Body of pancreas (tissue), 4 donors: ENCODE data around the gene OSTF1. TPM values are rescaled to one million over a fixed set of nuclear protein-coding genes. Genes with fewer than 3 reads are reported as not detected.
A peak's percentile ranks its signal among the peaks of the same experiment; 100 is the strongest.

Experiments
- ATAC-seq: fragments of 150-250 bp; one replicate; pipeline ENCODE4 v1.9.1; 2016
- DNase-seq, 4 donors: peaks; one replicate each; pipeline ENCODE4 v3.0.0-alpha.2; 2019
- H3K27ac ChIP-seq, 4 donors: fragments of 200-600 bp; sonication (generic); 1 replicate in 3 of 4; 2 replicates in 1 of 4; pipeline versions ENCODE4 v1.5.1 to v1.6.1; 2016 to 2019; ENCODE audit warnings: mild to moderate bottlenecking in 1 of 4, mixed read lengths in 1 of 4, moderate library complexity in 1 of 4
- H3K27me3 ChIP-seq, 2 donors: fragments of 200-600 bp; sonication (generic); one replicate each; pipeline ENCODE4 v1.6.0; 2016; ENCODE audit warnings: mild to moderate bottlenecking in 1 of 2
- H3K36me3 ChIP-seq, 2 donors: fragments of 200-600 bp; sonication (generic); replicated peaks in 1 of 2; 2 replicates each; pipeline ENCODE4 v1.5.1; 2016; ENCODE audit warnings: low read depth in 2 of 2; ENCODE audit not compliant: insufficient read depth in 1 of 2
- H3K4me1 ChIP-seq: fragments of 200-600 bp; sonication (generic); one replicate; pipeline ENCODE4 v1.6.0; 2016
- H3K4me3 ChIP-seq, 2 donors: fragments of 200-600 bp; sonication (generic); 1 replicate in 1 of 2; 2 replicates in 1 of 2; pipeline ENCODE4 v1.5.1; 2016 to 2019
- H3K9me3 ChIP-seq, 3 donors: fragments of 200-600 bp; sonication (generic); 1 replicate in 2 of 3; 2 replicates in 1 of 3; pipeline ENCODE4 v1.5.1; 2016
- CTCF ChIP-seq, 7 experiments: fragments of 450-650 bp in 4 of 7; fragments of 200-600 bp in 3 of 7; sonication (generic) in 3 of 7; IDR thresholded peaks; one replicate each; pipeline ENCODE4 v1.5.1; 2016 to 2019; ENCODE audit warnings: antibody characterized with exemption in 7 of 7
- POLR2A ChIP-seq, 3 donors: fragments of 450-650 bp; IDR thresholded peaks; one replicate each; pipeline ENCODE4 v1.6.1; 2016; ENCODE audit warnings: antibody characterized with exemption in 3 of 3, mild to moderate bottlenecking in 2 of 3
- WGBS, 2 donors: methylation state at CpG; one replicate each; pipeline ENCODE4 v1.1.5; 2017; 5-methylcytosine and 5-hydroxymethylcytosine counted together
- intact Hi-C: fragments of 100-400 bp; cut with DNase I; formaldehyde crosslinking; loops from one replicate; pipeline ENCODE4 v1.15.1; 2023
- total RNA-seq, 2 donors: library from RNA; depleted of rRNA; stranded (reverse); fragments of >200 nt; gene quantifications; one replicate each; pipeline ENCODE4 v1.1.0, GENCODE V29; 2016

The OSTF1 gene
- total RNA-seq, 2 donors from 2014 or later, result 10.4 to 12.9 TPM

- no peak for TF ChIP-seq POLR2A (IDR thresholded peaks at IDR 0.05)
- peak in 4 of 7 experiments; percentile 29 to 36 (median 31) for TF ChIP-seq CTCF (IDR thresholded peaks at IDR 0.05)
- WGBS, 2 donors, result 0 to 1% methylated on average over 42 to 43 of the region's 43 CpGs
- no peaks in the 10 kb centered on the region for H3K27me3 ChIP-seq
- H3K4me1 ChIP-seq, result peaks cover 65% of the 10 kb centered on the region
- peak overlapping the region; percentile 69 to 91 for H3K4me3 ChIP-seq
- DNase-seq, result peak; percentile 81 to 83 (median 83)
- no peaks in the 10 kb centered on the region for H3K9me3 ChIP-seq
- peak overlapping the region; percentile 97 to 99 (median 98) for H3K27ac ChIP-seq
- H3K36me3 ChIP-seq, result no peaks in the 10 kb centered on the region
- intact Hi-C loops, result no loop called here
- ATAC-seq, result peak; percentile 61
These were observed 495 bp downstream of the OSTF1 start for GRCh38 chr9:75088646-75089372.

- Histone ChIP-seq H3K36me3 (no peaks in the 10 kb centered on the region), H3K4me1 (peaks cover 63% of the 10 kb centered on the region), H3K27me3 (no peaks in the 10 kb centered on the region), H3K4me3 (peak overlapping the region in 1 of 2 donors; percentile 91), H3K27ac (peak overlapping the region in 3 of 4 donors; percentile 97 to 99 (median 98)), H3K9me3 (no peaks in the 10 kb centered on the region)
- no peak for TF ChIP-seq CTCF (IDR thresholded peaks at IDR 0.05)
- no peak for TF ChIP-seq POLR2A (IDR thresholded peaks at IDR 0.05)
- no peak for ATAC-seq
- DNase-seq, result no peak
- 9 to 10% methylated on average over 11 of the region's 11 CpGs for WGBS, 2 donors
- intact Hi-C loops, result no loop called here
These were observed 1.1 kb downstream of the OSTF1 start for GRCh38 chr9:75089373-75089766.

- DNase-seq (no peak), ATAC-seq (no peak)
- 91% methylated on average over 4 of the region's 4 CpGs for WGBS, 2 donors
- TF ChIP-seq POLR2A (IDR thresholded peaks at IDR 0.05) (no peak), CTCF (IDR thresholded peaks at IDR 0.05) (no peak)
- Histone ChIP-seq H3K4me3 (no peak overlapping the region), H3K27ac (no peak overlapping the region), H3K9me3 (no peaks in the 10 kb centered on the region), H3K27me3 (no peaks in the 10 kb centered on the region), H3K4me1 (peaks cover 63% of the 10 kb centered on the region), H3K36me3 (no peaks in the 10 kb centered on the region)
- intact Hi-C loops, result no loop called here
These were observed 2.3 kb downstream of the OSTF1 start for GRCh38 chr9:75090579-75090978.

- no peaks in the 10 kb centered on the region for H3K27me3 ChIP-seq
- intact Hi-C loops, result no loop called here
- TF ChIP-seq POLR2A (IDR thresholded peaks at IDR 0.05) (no peak), CTCF (IDR thresholded peaks at IDR 0.05) (no peak)
- peaks cover 56% of the 10 kb centered on the region for H3K4me1 ChIP-seq
- DNase-seq (no peak), ATAC-seq (no peak)
- WGBS, 2 donors, result 55 to 65% methylated on average over 4 of the region's 4 CpGs
- H3K36me3 ChIP-seq, result no peaks in the 10 kb centered on the region
- no peak overlapping the region for H3K4me3 ChIP-seq
- no peaks in the 10 kb centered on the region for H3K9me3 ChIP-seq
- H3K27ac ChIP-seq, result no peak overlapping the region
These were observed 4.5 kb downstream of the OSTF1 start for GRCh38 chr9:75092766-75093165.

GRCh38 chr9:75096796-75097195 lies 8.5 kb downstream of the OSTF1 start:
- H3K36me3 ChIP-seq, result no peaks in the 10 kb centered on the region
- no peaks in the 10 kb centered on the region for H3K9me3 ChIP-seq
- no peaks in the 10 kb centered on the region for H3K27me3 ChIP-seq
- intact Hi-C loops, result no loop called here
- peaks cover 39% of the 10 kb centered on the region for H3K4me1 ChIP-seq
- ATAC-seq (no peak), DNase-seq (no peak)
- H3K4me3 ChIP-seq, result no peak overlapping the region
- 79 to 86% methylated on average over 4 of the region's 4 CpGs for WGBS, 2 donors
- H3K27ac ChIP-seq, result no peak overlapping the region
- TF ChIP-seq CTCF (IDR thresholded peaks at IDR 0.05) (no peak), POLR2A (IDR thresholded peaks at IDR 0.05) (no peak)
